G401.6 (cell line): ENCODE measurements around the gene KIF24.
"Not testable (repeated sequence)": the region's sequence is repeated elsewhere in the genome, so short reads cannot be mapped to it uniquely, and the experiment has no call there.

Experiments used
- FAIRE-seq: peaks from 2 replicates; lab custom pipeline; 2012; peaks lifted over from hg19 to GRCh38; lab: Jason Lieb, UNC

The KIF24 gene

DNA sequence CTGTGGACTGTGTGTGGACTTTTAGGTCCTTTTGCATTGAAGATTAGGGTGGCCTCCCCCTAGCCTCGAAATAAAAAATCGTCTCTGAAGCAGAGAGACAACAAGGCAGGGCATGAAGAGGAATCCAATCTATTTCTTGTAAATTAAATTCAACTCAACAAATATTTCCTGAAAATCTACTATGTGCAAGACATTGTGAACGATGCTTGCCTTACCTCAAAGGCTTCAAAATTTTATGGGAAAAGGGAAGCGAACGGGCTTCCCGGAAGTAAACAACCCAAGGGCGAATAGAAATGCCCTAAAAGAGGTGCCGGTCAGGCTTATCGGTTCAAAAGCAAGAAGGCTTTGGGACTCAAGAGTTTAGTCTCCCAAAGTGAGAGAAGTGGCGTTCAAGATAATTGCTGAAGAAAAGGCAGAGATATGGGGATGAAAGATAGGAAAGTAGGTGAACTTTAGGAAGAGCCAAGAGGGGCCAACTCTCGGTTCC, 525 bp downstream of the KIF24 start:
- peak; percentile 74 for FAIRE-seq

DNA sequence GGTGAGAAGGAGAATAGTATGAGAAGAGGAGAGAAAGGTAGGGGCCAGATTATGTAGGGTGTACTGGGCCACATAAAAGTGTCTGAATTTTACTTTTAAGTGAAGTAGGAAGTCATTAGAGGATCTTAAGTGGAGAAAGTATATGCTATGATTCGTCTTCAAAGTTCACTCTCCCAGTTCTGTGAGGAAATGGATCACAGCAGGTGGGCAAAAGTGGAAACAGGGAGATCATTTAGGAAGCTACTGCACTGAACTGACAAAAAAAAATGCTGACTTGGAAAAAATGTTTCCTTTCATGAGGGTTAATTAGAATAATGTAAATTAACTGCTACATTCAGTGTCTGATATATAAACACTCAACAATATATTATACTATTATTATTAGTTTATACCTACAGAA, 2.4 kb downstream of the KIF24 start:
- no peak for FAIRE-seq

DNA sequence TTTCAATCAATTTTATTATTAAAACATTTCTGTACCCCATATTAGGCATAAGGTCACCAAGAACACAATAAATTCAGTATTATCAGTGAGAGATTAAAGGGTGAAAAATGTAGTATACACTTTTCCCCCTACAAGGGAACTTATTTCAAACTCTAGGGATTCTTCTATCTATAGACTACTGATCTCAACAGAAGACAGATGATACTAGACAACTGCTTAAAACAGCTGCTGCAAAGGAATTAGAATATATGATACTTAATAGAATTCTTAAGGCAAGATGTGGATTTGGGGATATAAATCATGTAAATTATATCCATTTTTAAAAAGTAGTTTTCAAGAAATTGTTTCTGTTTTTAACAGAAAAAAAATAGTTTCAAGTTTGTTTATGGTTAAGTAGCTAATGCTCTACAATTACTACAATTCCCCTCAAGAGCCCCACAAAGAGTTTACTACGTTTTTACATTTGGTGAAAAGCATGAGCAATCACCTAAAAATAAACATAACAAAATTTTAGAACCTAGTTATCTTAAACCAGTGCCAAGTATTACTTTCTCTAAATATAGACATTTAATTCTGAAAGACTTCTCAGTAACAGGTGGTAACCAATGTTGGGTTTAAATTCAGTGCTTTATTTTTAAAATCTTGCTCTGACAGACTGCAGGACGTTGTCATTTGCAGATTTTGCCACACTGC, 6.0 kb downstream of the KIF24 start:
- no peak for FAIRE-seq

DNA sequence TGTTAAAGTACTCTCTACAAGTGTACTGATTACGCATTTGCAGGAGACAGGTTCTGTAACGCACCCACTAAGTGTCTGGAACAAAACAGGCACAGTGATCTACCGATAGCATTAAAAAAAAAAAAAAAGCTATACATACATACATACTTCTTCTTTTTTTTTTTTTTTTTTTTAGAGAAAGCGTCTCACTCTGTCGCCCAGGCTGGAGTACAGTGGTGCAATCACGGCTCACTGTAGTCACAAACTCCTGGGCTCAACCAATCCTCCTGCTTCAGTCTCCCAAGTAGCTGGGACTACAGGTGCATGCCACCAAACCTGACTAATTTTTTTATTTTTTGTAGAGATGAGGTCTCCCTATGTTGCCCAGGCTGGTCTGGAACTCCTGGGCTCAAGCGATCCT, 7.6 kb downstream of the KIF24 start:
- FAIRE-seq: no peak

DNA sequence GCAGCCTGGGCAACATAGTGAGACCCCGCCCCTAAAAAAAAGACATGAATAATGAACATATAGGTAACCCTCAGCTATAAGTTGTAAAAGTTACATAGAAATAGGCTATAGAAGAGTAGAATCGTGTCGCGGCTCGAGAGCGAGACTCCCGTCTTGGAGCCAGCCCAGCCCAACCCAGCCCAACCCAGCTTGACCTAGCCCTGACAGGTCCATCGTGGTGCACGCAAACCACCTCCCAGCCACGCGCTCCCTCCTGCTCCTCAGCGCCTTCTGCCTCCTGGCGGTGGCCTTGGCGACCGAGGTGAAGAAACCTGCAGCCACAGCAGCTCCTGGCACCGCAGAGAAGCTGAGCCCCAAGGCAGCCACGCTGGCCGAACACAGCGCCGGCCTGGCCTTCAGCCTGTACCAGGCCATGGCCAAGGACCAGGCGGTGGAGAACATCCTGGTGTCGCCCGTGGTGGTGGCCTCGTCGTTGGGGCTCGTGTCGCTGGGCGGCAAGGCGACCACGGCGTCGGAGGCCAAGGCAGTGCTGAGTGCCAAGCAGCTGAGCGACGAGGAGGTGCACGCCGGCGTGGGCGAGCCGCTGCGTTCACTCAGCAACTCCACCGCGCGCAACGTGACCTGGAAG, 10.8 kb downstream of the KIF24 start:
- no peak for FAIRE-seq

DNA sequence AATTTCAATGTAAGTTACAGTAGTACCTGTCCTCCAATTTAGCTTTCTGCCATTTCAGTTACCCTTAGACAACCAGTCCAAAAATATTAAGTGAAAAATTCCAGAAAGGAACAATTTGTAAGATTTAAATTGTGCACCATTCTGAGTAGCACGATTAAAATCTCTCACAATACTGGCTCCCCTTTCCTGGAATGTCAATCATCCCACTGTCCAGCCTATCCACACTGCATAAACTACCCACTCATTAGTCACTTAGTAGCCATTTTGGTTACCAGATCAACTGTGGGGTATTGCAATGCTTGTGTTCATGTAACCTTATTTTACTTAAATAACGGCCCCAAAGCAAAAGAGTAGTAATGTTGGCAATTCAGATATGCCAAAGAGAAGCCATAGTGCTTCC, 11.6 kb downstream of the KIF24 start:
- FAIRE-seq: no peak

DNA sequence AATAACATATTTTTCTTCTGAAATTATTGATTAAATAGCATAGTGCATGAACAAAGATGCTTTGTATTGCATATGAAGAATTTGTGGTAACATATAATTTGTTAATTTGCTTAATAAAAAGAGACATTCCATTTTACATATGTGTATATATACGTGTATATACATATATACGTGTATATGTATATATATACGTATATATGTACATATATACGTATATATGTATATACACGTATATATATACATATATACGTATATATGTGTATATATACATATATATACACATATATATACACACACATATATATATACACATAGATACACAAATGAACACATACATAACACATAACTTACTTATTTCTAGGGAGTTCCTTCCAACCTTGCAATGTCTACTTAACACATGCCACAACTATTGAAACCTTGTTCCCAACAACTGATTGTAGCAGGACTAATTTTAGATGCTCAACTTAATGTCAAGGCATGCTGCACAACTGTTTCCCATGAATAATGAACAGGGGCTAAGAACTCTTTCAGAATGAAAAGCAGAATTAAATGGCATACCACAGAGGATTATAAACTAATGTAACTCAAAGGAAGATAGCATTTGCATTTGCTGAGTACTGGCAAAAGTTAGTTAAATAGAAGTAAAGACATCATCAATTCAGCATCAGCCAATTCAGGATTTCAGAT, 17.4 kb downstream of the KIF24 start:
- FAIRE-seq: peak; percentile 86

DNA sequence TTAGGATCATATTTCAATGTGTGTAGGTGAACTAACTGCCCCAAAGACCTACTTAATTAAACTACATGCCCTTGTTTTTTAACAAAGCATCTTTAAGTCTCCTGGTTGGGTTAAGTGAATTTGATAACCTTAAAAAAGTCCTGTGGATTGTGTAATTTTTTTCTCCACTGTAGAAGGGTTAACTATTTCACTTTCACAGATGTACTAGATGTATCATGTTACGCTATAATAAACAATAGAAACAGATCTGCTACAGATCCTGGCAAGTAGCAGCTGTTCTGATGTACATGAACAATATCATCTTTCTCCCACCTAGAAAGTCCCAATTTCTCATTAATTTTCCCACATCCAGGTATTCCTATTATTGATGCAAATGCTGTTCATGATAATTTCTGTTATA, 18.9 kb downstream of the KIF24 start:
- no peak for FAIRE-seq

DNA sequence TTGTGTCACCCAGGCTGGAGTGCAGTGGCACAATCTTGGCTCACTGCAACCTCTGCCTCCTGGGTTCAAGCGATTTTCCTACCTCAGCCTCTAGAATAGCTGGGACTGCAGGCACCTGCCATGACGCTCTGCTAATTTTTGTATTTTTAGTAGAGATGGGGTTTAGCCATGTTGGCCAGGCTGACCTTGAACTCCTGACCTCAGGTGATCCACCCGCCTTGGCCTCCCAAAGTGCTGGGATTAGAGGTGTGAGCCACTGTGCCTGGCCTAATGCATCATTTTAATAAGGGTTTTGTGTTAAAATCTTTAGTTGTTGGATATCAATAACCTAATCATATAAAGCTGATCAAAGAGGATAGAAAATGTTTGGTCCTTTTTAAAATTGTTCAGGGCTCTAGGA, 20.8 kb downstream of the KIF24 start:
- not testable (repeated sequence) for FAIRE-seq

DNA sequence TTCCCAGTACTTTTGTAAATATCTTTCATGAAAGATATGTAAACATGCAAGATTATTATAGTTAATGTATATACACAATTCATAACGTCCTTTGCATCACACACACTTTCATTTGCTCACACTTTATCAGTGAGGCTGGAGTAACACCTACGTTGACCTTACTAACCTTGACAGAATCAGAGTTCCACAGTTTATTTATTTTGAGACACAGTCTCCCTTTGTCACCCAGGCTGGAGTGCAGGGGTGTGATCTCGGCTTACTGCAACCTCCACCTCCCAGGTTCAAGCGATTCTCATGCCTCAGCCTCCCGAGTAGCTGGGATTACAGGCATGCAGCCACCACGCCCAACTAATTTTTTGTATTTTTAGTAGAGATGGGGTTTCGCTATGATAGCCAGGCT, 28.0 kb downstream of the KIF24 start:
- not testable (repeated sequence) for FAIRE-seq

DNA sequence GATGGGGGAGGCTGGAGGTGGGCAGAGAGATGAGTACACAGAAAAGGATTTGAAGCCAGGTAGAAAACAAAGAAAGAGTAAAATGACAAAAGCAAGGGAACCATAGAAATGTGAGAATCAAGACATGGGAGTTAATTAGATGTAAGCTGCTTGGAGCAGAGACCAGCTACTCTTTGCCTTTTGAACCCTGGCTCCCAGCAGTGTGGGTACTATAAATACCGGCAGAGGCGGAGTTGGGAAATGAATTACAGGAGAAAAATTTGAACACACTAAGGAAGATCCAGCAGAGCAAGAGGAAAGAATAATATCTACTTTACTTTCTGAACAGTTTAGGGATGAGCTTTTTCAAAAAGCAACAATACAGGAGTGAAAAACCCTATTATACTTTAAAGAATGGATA, 36.5 kb downstream of the KIF24 start:
- no peak for FAIRE-seq

DNA sequence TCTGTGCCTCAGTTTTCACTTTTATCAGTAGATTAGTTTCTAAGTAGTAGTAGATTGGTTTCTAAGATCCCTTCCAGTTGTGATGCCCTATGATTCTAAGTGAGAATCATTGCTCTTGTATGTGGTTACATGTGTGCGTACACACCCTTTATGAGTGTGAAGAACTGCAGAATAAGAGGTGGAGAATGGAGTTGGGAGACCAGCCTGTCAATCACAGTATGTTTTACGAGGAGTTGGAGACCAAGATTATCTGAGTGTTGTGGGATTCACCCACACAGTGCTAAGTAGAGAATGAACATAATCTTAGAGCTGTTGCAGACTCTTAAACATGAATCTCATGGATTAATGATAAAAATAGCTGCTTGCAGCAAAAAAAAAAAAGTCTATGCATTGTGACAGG, 37.6 kb downstream of the KIF24 start:
- no peak for FAIRE-seq

DNA sequence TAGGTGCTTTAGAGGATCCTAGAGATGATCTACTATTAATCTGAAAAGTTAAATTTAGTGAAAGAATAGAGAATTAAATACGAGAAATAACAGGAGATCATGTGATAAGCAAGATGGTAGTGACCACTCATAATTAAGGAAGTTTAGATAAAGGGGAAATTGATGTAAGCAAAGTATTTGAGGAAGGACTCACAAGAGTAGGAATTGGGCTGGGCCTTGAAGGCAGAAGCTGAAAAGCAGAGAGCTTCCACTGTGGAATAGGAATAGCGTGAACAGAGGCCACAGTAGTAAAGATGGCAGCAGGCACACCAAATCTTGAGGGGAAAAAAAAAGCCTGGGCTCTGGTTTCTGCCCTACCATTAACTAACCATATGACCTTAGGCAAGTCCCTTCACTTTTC, 38.0 kb downstream of the KIF24 start:
- FAIRE-seq: no peak

DNA sequence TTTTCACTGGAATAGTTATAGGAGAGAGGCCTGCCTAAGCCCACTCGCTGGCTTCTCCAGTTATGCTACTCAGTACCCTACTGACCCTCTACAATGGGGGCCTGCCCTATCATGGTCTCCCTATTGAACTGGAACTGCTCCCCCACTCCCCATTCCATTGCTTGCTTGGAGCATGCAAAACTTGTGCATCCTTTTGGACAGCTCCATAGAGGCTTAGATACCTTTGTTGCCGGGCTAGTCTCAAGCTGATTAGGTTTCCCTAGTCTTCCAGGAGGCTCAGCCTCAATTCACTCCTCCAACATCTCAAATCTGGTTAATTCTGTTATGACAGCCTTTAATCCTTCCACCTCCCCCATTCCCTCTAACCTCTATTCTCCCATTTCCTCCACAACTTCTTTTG, 39.9 kb downstream of the KIF24 start:
- FAIRE-seq: no peak

DNA sequence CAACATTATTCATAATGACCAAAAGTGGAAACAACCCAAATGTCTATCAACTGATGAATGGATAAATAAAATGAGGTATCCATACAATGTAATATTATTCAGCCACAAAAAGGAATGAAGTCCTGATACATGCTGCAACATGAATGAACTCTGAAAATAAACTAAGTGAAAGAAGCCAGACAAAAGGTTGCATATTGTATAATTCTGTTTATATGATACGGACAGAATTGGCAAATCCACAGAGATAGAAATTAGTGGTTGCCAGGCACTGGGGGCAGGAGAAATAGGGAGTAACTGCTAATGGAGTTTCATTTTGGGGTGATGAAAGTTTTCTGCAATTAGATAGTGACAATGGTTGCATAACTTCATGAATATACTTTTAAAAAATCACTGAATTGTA, 47.0 kb downstream of the KIF24 start:
- FAIRE-seq: no peak

DNA sequence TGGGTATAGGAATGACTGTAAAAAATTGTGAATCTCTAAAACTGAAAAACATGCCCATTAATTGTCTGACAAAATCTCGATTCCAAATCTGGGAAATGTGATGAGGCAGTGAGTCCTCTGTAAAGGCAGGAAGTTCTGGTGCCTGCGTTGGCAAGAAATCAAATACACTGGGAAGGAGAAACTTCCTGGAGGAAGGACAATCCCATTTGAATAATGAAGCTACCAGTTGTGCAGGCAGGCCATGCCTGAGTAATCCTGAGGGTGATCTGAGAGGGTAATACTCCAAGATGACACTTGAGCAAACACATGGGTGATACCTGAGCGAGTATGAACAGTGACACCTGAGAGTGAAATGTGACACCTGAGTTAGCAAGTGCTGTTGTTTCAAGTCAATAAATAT, 49.7 kb downstream of the KIF24 start:
- FAIRE-seq: no peak
